GM21576 (cell line): Measurements from ENCODE around the gene EIF4E.
"Not testable (repeated sequence)": the region's sequence is repeated elsewhere in the genome, so short reads cannot be mapped to it uniquely, and the experiment has no call there.

Source experiments
- ATAC-seq: cut with Tn5 transposase; IDR thresholded peaks from one replicate; pipeline ENCODE4 v1.9.1; 2021; ENCODE audit warnings: mild to moderate bottlenecking, moderate library complexity; ENCODE audit not compliant: unreplicated experiment

Gene EIF4E

GRCh38 chr4:98934851-98935250 lies 5.9 kb upstream of the EIF4E start:
- not testable (repeated sequence) for ATAC-seq

- no peak for ATAC-seq
These were observed 3.6 kb upstream of the EIF4E start for GRCh38 chr4:98932539-98932938.

- ATAC-seq, result no peak
These were observed 1.5 kb upstream of the EIF4E start for GRCh38 chr4:98930311-98930865.

GRCh38 chr4:98929341-98930267 lies 671 bp upstream of the EIF4E start:
- peak; percentile 46 for ATAC-seq

GRCh38 chr4:98928131-98928504 lies 815 bp downstream of the EIF4E start:
- ATAC-seq, result peak; percentile 40

- not testable (repeated sequence) for ATAC-seq
These were observed 2.7 kb downstream of the EIF4E start for GRCh38 chr4:98926257-98926656.

- ATAC-seq, result no peak
These were observed 7.6 kb downstream of the EIF4E start for GRCh38 chr4:98921292-98921691.

- ATAC-seq, result no peak
These were observed 8.9 kb downstream of the EIF4E start for GRCh38 chr4:98919996-98920395.

- not testable (repeated sequence) for ATAC-seq
These were observed 18.2 kb downstream of the EIF4E start for GRCh38 chr4:98910728-98911127.

- no peak for ATAC-seq
These were observed 19.1 kb downstream of the EIF4E start for GRCh38 chr4:98909646-98910401.

GRCh38 chr4:98908703-98909262 lies 20.1 kb downstream of the EIF4E start:
- ATAC-seq, result no peak

GRCh38 chr4:98908182-98908581 lies 20.8 kb downstream of the EIF4E start:
- no peak for ATAC-seq

- ATAC-seq, result no peak
These were observed 23.1 kb downstream of the EIF4E start for GRCh38 chr4:98905839-98906238.

GRCh38 chr4:98905297-98905696 lies 23.6 kb downstream of the EIF4E start:
- ATAC-seq, result no peak

GRCh38 chr4:98903963-98904362 lies 25.0 kb downstream of the EIF4E start:
- ATAC-seq, result no peak

GRCh38 chr4:98903561-98903960 lies 25.4 kb downstream of the EIF4E start:
- ATAC-seq, result no peak

GRCh38 chr4:98899277-98899676 lies 29.7 kb downstream of the EIF4E start:
- no peak for ATAC-seq

- ATAC-seq, result no peak
These were observed 37.2 kb downstream of the EIF4E start for GRCh38 chr4:98891478-98892337.

GRCh38 chr4:98890702-98891455 lies 38.1 kb downstream of the EIF4E start:
- no peak for ATAC-seq

- ATAC-seq, result no peak
These were observed 41.8 kb downstream of the EIF4E start for GRCh38 chr4:98887145-98887544.
